Measurements from ENCODE around the gene ARRDC4.

GRCh38 chr15:97995881-97996603 lies 35.5 kb downstream of the ARRDC4 start:
- TF ChIP-seq CTCF (IDR thresholded peaks at IDR 0.05) (peak in 5 of 6 experiments; percentile 10 to 41 (median 37)), POLR2A (IDR thresholded peaks at IDR 0.05) (no peak)
